Suprapubic skin (tissue), 4 donors: ENCODE data around the gene MED17. TPM values are rescaled to one million over a fixed set of nuclear protein-coding genes. Genes with fewer than 3 reads are reported as not detected.
A peak's percentile ranks its signal among the peaks of the same experiment; 100 is the strongest.
"Not testable (repeated sequence)": the region's sequence is repeated elsewhere in the genome, so short reads cannot be mapped to it uniquely, and the experiment has no call there.

Experiments used
- DNase-seq, 2 donors: peaks; one replicate each; pipeline ENCODE4 v3.0.0-alpha.2; 2019; ENCODE audit warnings: low spot score in 2 of 2
- H3K27ac ChIP-seq: fragments of 200-600 bp; sonication (generic); one replicate; pipeline ENCODE4 v1.5.1; 2019
- H3K27me3 ChIP-seq: fragments of 200-600 bp; sonication (generic); one replicate; pipeline ENCODE4 v1.5.1; 2019
- H3K36me3 ChIP-seq: fragments of 200-600 bp; sonication (generic); one replicate; pipeline ENCODE4 v1.5.1; 2019
- H3K4me1 ChIP-seq: fragments of 200-600 bp; sonication (generic); one replicate; pipeline ENCODE4 v1.5.1; 2019
- H3K4me3 ChIP-seq: fragments of 200-600 bp; sonication (generic); one replicate; pipeline ENCODE4 v1.5.1; 2019; ENCODE audit warnings: mild to moderate bottlenecking
- H3K9me3 ChIP-seq: fragments of 200-600 bp; sonication (generic); one replicate; pipeline ENCODE4 v1.5.1; 2019
- CTCF ChIP-seq, 2 donors: fragments of 200-600 bp in 1 of 2; fragments of 450-650 bp in 1 of 2; sonication (generic) in 1 of 2; IDR thresholded peaks; one replicate each; pipeline ENCODE4 v1.5.1; 2016 to 2019; ENCODE audit warnings: antibody characterized with exemption in 2 of 2, mild to moderate bottlenecking in 1 of 2, moderate library complexity in 1 of 2
- EP300 ChIP-seq: sonication (generic); formaldehyde crosslinking; IDR thresholded peaks from one replicate; pipeline ENCODE4 v1.6.1; 2017; ENCODE audit warnings: antibody characterized with exemption
- POLR2A ChIP-seq, 2 donors: fragments of 450-650 bp; IDR thresholded peaks; one replicate each; pipeline ENCODE4 v1.6.1; 2017; ENCODE audit warnings: antibody characterized with exemption in 2 of 2, mild to moderate bottlenecking in 2 of 2, moderate library complexity in 2 of 2
- POLR2AphosphoS5 ChIP-seq, 3 donors: sonication (generic); formaldehyde crosslinking; IDR thresholded peaks; one replicate each; pipeline ENCODE4 v1.6.1; 2017; ENCODE audit warnings: antibody characterized with exemption in 3 of 3
- WGBS: methylation state at CpG from one replicate; pipeline ENCODE4 v1.1.5; 2018; 5-methylcytosine and 5-hydroxymethylcytosine counted together
- total RNA-seq, 4 donors: library from RNA; depleted of rRNA; stranded (reverse); fragments of >200 nt; gene quantifications; one replicate each; pipeline ENCODE4 v1.1.0, GENCODE V29; 2016

Gene MED17
- total RNA-seq, 4 donors from 2014 or later: 20.3 to 32.2 (median 29.2) TPM

- WGBS: 1% methylated on average over 8 of the region's 8 CpGs
Observed at GRCh38 chr11:93741882-93742226, 42.2 kb upstream of the MED17 start.

GRCh38 chr11:93743291-93743690, 40.8 kb upstream of the MED17 start:
- H3K4me1 ChIP-seq: peaks cover 31% of the 10 kb centered on the region
- peaks cover 6% of the 10 kb centered on the region for H3K36me3 ChIP-seq
- H3K9me3 ChIP-seq: no peaks in the 10 kb centered on the region
- no peaks in the 10 kb centered on the region for H3K27me3 ChIP-seq
- H3K4me3 ChIP-seq: no peak overlapping the region
- DNase-seq: no peak
- H3K27ac ChIP-seq: no peak overlapping the region
- no peak for TF ChIP-seq POLR2AphosphoS5 (IDR thresholded peaks at IDR 0.05)
- no peak for TF ChIP-seq CTCF (IDR thresholded peaks at IDR 0.05)
- TF ChIP-seq EP300: no peak
- no peak for TF ChIP-seq POLR2A (IDR thresholded peaks at IDR 0.05)
- 92% methylated on average over 23 of the region's 23 CpGs for WGBS

More at GRCh38 chr11:93741882-93742226, 42.2 kb upstream of the MED17 start:
- Histone ChIP-seq H3K27ac (peak overlapping the region; percentile 98), H3K4me3 (peak overlapping the region; percentile 87), H3K4me1 (peaks cover 46% of the 10 kb centered on the region), H3K36me3 (peaks cover 20% of the 10 kb centered on the region), H3K9me3 (no peaks in the 10 kb centered on the region), H3K27me3 (no peaks in the 10 kb centered on the region)
- no peak for TF ChIP-seq POLR2A (IDR thresholded peaks at IDR 0.05)
- no peak for TF ChIP-seq CTCF (IDR thresholded peaks at IDR 0.05)
- TF ChIP-seq POLR2AphosphoS5 (IDR thresholded peaks at IDR 0.05): no peak
- no peak for TF ChIP-seq EP300
- DNase-seq: no peak

- no peaks in the 10 kb centered on the region for H3K27me3 ChIP-seq
- H3K4me1 ChIP-seq: peaks cover 18% of the 10 kb centered on the region
- no peak overlapping the region for H3K4me3 ChIP-seq
- TF ChIP-seq CTCF (IDR thresholded peaks at IDR 0.05) (no peak), POLR2AphosphoS5 (IDR thresholded peaks at IDR 0.05) (no peak), POLR2A (IDR thresholded peaks at IDR 0.05) (no peak), EP300 (no peak)
- no peaks in the 10 kb centered on the region for H3K9me3 ChIP-seq
- peaks cover 5% of the 10 kb centered on the region for H3K36me3 ChIP-seq
- H3K27ac ChIP-seq: no peak overlapping the region
- DNase-seq: no peak
- 78% methylated on average over 7 of the region's 7 CpGs for WGBS
Observed at GRCh38 chr11:93744669-93745004, 39.4 kb upstream of the MED17 start.

GRCh38 chr11:93745005-93745755, 38.9 kb upstream of the MED17 start:
- peaks cover 13% of the 10 kb centered on the region for H3K4me1 ChIP-seq

GRCh38 chr11:93746101-93746500, 38.0 kb upstream of the MED17 start:
- 83% methylated on average over 2 of the region's 2 CpGs for WGBS
- H3K27ac ChIP-seq: no peak overlapping the region
- peaks cover 5% of the 10 kb centered on the region for H3K36me3 ChIP-seq

More at GRCh38 chr11:93745005-93745755, 38.9 kb upstream of the MED17 start:
- DNase-seq, H3K27me3 ChIP-seq, H3K27ac ChIP-seq, H3K4me3 ChIP-seq, H3K9me3 ChIP-seq, H3K36me3 ChIP-seq: not testable (repeated sequence)
- 60% methylated on average over 12 of the region's 12 CpGs for WGBS

GRCh38 chr11:93747122-93747521, 37.0 kb upstream of the MED17 start:
- Histone ChIP-seq H3K27me3 (no peaks in the 10 kb centered on the region), H3K9me3 (no peaks in the 10 kb centered on the region), H3K4me1 (peaks cover 10% of the 10 kb centered on the region), H3K4me3 (no peak overlapping the region), H3K36me3 (peaks cover 5% of the 10 kb centered on the region), H3K27ac (no peak overlapping the region)
- no peak for DNase-seq
- no peak for TF ChIP-seq POLR2AphosphoS5 (IDR thresholded peaks at IDR 0.05)
- TF ChIP-seq EP300: no peak
- TF ChIP-seq CTCF (IDR thresholded peaks at IDR 0.05): no peak
- no peak for TF ChIP-seq POLR2A (IDR thresholded peaks at IDR 0.05)
- WGBS: 86% methylated on average over 1 of the region's 1 CpG

More at GRCh38 chr11:93746101-93746500, 38.0 kb upstream of the MED17 start:
- Histone ChIP-seq H3K4me3 (no peak overlapping the region), H3K27me3 (no peaks in the 10 kb centered on the region), H3K4me1 (peaks cover 12% of the 10 kb centered on the region), H3K9me3 (no peaks in the 10 kb centered on the region)
- no peak for DNase-seq
- no peak for TF ChIP-seq EP300
